Body of pancreas (tissue), 4 donors: Measurements from ENCODE around the gene PODXL. TPM values are rescaled to one million over a fixed set of nuclear protein-coding genes. Genes with fewer than 3 reads are reported as not detected.

Experiments
- ATAC-seq: fragments of 150-250 bp; one replicate; pipeline ENCODE4 v1.9.1; 2016
- DNase-seq, 4 donors: peaks; one replicate each; pipeline ENCODE4 v3.0.0-alpha.2; 2019
- H3K27ac ChIP-seq, 4 donors: fragments of 200-600 bp; sonication (generic); 1 replicate in 3 of 4; 2 replicates in 1 of 4; pipeline versions ENCODE4 v1.5.1 to v1.6.1; 2016 to 2019; ENCODE audit warnings: mild to moderate bottlenecking in 1 of 4, mixed read lengths in 1 of 4, moderate library complexity in 1 of 4
- H3K27me3 ChIP-seq, 2 donors: fragments of 200-600 bp; sonication (generic); one replicate each; pipeline ENCODE4 v1.6.0; 2016; ENCODE audit warnings: mild to moderate bottlenecking in 1 of 2
- H3K36me3 ChIP-seq, 2 donors: fragments of 200-600 bp; sonication (generic); replicated peaks in 1 of 2; 2 replicates each; pipeline ENCODE4 v1.5.1; 2016; ENCODE audit warnings: low read depth in 2 of 2; ENCODE audit not compliant: insufficient read depth in 1 of 2
- H3K4me1 ChIP-seq: fragments of 200-600 bp; sonication (generic); one replicate; pipeline ENCODE4 v1.6.0; 2016
- H3K4me3 ChIP-seq, 2 donors: fragments of 200-600 bp; sonication (generic); 1 replicate in 1 of 2; 2 replicates in 1 of 2; pipeline ENCODE4 v1.5.1; 2016 to 2019
- H3K9me3 ChIP-seq, 3 donors: fragments of 200-600 bp; sonication (generic); 1 replicate in 2 of 3; 2 replicates in 1 of 3; pipeline ENCODE4 v1.5.1; 2016
- CTCF ChIP-seq, 7 experiments: fragments of 450-650 bp in 4 of 7; fragments of 200-600 bp in 3 of 7; sonication (generic) in 3 of 7; IDR thresholded peaks; one replicate each; pipeline ENCODE4 v1.5.1; 2016 to 2019; ENCODE audit warnings: antibody characterized with exemption in 7 of 7
- POLR2A ChIP-seq, 3 donors: fragments of 450-650 bp; IDR thresholded peaks; one replicate each; pipeline ENCODE4 v1.6.1; 2016; ENCODE audit warnings: antibody characterized with exemption in 3 of 3, mild to moderate bottlenecking in 2 of 3
- WGBS, 2 donors: methylation state at CpG; one replicate each; pipeline ENCODE4 v1.1.5; 2017; 5-methylcytosine and 5-hydroxymethylcytosine counted together
- intact Hi-C: fragments of 100-400 bp; cut with DNase I; formaldehyde crosslinking; loops from one replicate; pipeline ENCODE4 v1.15.1; 2023
- total RNA-seq, 2 donors: library from RNA; depleted of rRNA; stranded (reverse); fragments of >200 nt; gene quantifications; one replicate each; pipeline ENCODE4 v1.1.0, GENCODE V29; 2016

PODXL gene
- total RNA-seq, 2 donors from 2014 or later: 36.9 to 106 TPM

- H3K27ac ChIP-seq: no peak overlapping the region
- intact Hi-C loops: loop anchor here (10.0 kb wide), 1 partner anchor 86 kb away; no protein-coding TSS in a partner anchor
- H3K4me1 ChIP-seq: no peaks in the 10 kb centered on the region
- no peak for DNase-seq
- H3K36me3 ChIP-seq: no peaks in the 10 kb centered on the region
- no peak for TF ChIP-seq CTCF (IDR thresholded peaks at IDR 0.05)
- TF ChIP-seq POLR2A (IDR thresholded peaks at IDR 0.05): no peak
- no peaks in the 10 kb centered on the region for H3K9me3 ChIP-seq
- H3K27me3 ChIP-seq: no peaks in the 10 kb centered on the region
- H3K4me3 ChIP-seq: no peak overlapping the region
- ATAC-seq: no peak
- 75 to 82% methylated on average over 4 to 10 of the region's 10 CpGs for WGBS, 2 donors
Observed at GRCh38 chr7:131568970-131569369, 12.5 kb upstream of the PODXL start.

DNA sequence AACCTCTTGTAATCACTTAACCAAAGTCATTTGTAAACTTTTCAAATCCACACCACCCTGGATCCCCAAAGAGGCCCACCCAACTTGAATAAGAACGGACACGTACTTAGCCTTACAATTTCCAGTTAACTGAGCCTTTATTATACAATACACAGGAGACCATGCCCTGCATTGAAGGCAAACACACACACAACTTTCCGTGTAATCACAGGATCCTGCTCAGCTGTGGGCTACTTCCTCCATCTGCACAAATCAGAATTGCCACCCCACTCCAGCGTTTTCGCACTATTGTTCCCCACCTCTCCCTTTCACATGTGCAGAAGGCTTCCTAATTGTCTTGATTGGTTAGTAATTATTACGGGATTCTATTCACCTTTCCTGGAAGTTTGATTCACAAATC, 12.1 kb upstream of the PODXL start:
- no peak for TF ChIP-seq POLR2A (IDR thresholded peaks at IDR 0.05)
- 82 to 87% methylated on average over 6 of the region's 6 CpGs for WGBS, 2 donors
- Histone ChIP-seq H3K4me1 (no peaks in the 10 kb centered on the region), H3K27ac (no peak overlapping the region), H3K36me3 (no peaks in the 10 kb centered on the region), H3K4me3 (no peak overlapping the region), H3K9me3 (no peaks in the 10 kb centered on the region), H3K27me3 (no peaks in the 10 kb centered on the region)
- no peak for DNase-seq
- no peak for ATAC-seq
- intact Hi-C loops: loop anchor here (10.0 kb wide), 1 partner anchor 86 kb away; no protein-coding TSS in a partner anchor

- Histone ChIP-seq H3K9me3 (no peaks in the 10 kb centered on the region), H3K27ac (no peak overlapping the region), H3K4me3 (no peak overlapping the region), H3K4me1 (no peaks in the 10 kb centered on the region), H3K36me3 (no peaks in the 10 kb centered on the region), H3K27me3 (no peaks in the 10 kb centered on the region)
- WGBS, 2 donors: 76 to 84% methylated on average over 5 of the region's 5 CpGs
- ATAC-seq: no peak
- no peak for TF ChIP-seq CTCF (IDR thresholded peaks at IDR 0.05)
- TF ChIP-seq POLR2A (IDR thresholded peaks at IDR 0.05): no peak
- DNase-seq: no peak
- intact Hi-C loops: loop anchor here (10.0 kb wide), 1 partner anchor 90 kb away; no protein-coding TSS in a partner anchor
Observed at GRCh38 chr7:131564640-131565039, 8.2 kb upstream of the PODXL start.

DNA sequence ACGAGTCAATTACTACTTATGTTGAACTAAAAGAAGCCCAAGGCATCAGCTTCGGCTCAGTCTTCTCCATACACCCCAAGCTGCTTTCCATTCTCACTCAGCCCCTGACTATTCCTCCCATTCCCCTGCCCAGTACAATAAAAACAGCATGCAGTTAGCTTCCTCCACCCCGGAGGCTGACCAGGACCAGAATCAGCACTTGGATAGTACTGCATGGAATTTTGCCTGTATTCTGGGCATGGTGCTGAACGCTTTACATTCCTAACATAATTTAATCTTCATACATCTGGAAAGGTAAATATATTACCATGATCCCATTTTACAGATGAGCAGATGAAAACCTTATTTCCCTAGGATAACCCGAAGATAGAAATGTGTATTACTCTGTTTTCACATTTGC, 7.5 kb upstream of the PODXL start:
- ATAC-seq: no peak
- intact Hi-C loops: loop anchor here (10.0 kb wide), 1 partner anchor 91 kb away; no protein-coding TSS in a partner anchor
- WGBS, 2 donors: 75 to 91% methylated on average over 5 of the region's 5 CpGs
- H3K36me3 ChIP-seq: no peaks in the 10 kb centered on the region
- no peak for DNase-seq
- no peaks in the 10 kb centered on the region for H3K4me1 ChIP-seq
- TF ChIP-seq CTCF (IDR thresholded peaks at IDR 0.05): no peak
- no peak for TF ChIP-seq POLR2A (IDR thresholded peaks at IDR 0.05)
- no peak overlapping the region for H3K4me3 ChIP-seq
- H3K9me3 ChIP-seq: no peaks in the 10 kb centered on the region
- H3K27me3 ChIP-seq: no peaks in the 10 kb centered on the region
- H3K27ac ChIP-seq: no peak overlapping the region

GRCh38 chr7:131562941-131563340, 6.5 kb upstream of the PODXL start:
- intact Hi-C loops: loop anchor here (10.0 kb wide), 1 partner anchor 92 kb away; no protein-coding TSS in a partner anchor
- H3K4me1 ChIP-seq: peaks cover 7% of the 10 kb centered on the region
- no peaks in the 10 kb centered on the region for H3K27me3 ChIP-seq
- 86 to 88% methylated on average over 2 of the region's 2 CpGs for WGBS, 2 donors
- ATAC-seq (no peak), DNase-seq (no peak)
- H3K27ac ChIP-seq: no peak overlapping the region
- H3K36me3 ChIP-seq: no peaks in the 10 kb centered on the region
- no peak for TF ChIP-seq POLR2A (IDR thresholded peaks at IDR 0.05)
- TF ChIP-seq CTCF (IDR thresholded peaks at IDR 0.05): no peak
- no peak overlapping the region for H3K4me3 ChIP-seq
- no peaks in the 10 kb centered on the region for H3K9me3 ChIP-seq
